HFF-Myc (cell line): Measurements from ENCODE around the gene ABCA4.

Source experiments
- DNase-seq: peaks from one replicate; pipeline ENCODE4 v3.0.0-alpha.2; 2011; ENCODE audit warnings: low read depth; ENCODE audit errors: extremely low read depth
- H3K4me3 ChIP-seq: replicated peaks from 2 replicates; pipeline ENCODE4 v1.5.1; 2011; ENCODE audit warnings: low read depth, mild to moderate bottlenecking, control low read depth, low read length
- TF ChIP-seq, protein P1 (sequence below): IDR thresholded peaks from 2 replicates; pipeline ENCODE4 v1.5.1; 2012; ENCODE audit warnings: mild to moderate bottlenecking, low read depth, low read length, control low read depth; ENCODE audit errors: missing control alignments

ABCA4 gene

DNA sequence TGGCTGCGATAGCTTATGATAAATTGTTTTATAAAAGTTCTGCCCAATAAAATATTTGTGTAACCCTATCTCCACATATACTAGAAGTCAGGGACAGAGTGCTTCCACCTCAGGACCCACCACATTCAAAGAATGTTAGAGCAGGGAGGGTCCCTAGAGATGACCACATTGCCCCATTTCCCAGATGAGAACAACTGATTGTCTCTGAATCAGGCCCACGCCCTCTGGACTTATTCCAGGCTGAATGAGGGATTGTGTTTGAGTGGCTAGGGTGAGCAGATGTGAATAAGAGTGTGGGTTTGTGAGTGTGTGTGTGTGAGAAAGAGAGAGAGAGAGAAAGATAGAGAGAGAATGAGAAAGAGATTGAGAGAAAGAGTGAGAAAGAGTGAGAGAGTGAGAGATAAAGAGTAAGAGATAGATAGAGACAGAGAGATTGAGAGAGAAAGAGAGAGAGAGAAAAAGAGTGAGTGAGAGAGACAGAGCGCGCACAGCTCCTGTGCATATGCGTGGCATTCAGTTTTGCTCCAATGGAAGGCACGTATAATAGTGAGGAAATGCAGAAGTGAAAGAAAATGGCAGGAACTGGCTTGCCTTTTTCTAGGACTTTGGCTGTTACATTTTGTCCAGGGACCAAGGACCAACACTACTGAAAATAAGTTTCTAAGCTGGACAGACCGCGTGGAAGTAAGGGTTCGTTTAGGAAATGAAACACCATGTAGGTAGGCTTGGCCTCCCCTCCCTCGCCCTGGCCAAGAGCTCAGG, 94.1 kb downstream of the ABCA4 start:
- DNase-seq, result no peak

DNA sequence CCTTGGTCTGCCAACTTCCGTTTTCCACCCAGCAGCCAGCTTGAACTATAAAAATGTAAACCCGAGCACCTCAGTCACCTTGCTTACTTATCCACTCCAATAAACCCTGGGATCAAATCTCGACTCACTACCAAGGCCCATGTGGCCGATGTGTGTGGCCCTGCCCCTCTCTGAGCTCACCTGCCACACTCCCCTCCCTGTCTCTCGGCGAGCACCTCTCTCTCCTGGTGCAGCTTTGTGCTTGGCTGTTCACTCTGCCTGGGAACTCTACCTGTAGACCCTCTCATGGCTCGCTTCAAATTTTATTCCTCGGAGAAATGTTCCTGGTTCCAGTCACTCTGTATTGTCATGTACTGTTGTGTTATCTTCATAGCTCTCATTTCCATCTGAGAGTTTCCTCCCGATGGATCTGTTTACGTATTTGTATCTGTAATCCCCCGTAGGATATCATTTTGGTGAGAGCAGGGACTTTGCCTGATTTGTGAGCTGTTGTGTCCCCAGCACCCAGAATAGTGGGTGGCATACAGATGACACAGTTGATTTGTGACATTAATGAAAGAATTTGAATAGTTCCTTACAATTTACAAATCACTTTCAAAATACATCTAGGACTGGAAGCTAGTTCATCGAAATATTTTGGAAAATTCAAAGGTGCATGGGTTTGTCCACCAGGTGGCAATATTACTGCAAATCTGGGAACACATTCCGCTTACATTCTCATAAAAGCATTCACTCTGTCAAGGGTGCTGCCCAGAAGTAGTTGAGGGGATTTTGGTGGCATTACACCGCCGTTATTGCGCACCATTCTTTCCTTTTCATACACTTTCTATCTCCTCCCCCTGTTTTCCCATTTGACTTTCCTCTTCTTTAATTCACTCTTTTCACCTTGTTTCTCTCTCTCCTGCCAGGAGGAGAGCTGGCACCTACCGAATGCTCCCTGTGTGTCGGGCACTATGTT, 95.3 kb downstream of the ABCA4 start:
- no peak overlapping the region for H3K4me3 ChIP-seq
- no peak for DNase-seq
- TF ChIP-seq, protein P1, sequence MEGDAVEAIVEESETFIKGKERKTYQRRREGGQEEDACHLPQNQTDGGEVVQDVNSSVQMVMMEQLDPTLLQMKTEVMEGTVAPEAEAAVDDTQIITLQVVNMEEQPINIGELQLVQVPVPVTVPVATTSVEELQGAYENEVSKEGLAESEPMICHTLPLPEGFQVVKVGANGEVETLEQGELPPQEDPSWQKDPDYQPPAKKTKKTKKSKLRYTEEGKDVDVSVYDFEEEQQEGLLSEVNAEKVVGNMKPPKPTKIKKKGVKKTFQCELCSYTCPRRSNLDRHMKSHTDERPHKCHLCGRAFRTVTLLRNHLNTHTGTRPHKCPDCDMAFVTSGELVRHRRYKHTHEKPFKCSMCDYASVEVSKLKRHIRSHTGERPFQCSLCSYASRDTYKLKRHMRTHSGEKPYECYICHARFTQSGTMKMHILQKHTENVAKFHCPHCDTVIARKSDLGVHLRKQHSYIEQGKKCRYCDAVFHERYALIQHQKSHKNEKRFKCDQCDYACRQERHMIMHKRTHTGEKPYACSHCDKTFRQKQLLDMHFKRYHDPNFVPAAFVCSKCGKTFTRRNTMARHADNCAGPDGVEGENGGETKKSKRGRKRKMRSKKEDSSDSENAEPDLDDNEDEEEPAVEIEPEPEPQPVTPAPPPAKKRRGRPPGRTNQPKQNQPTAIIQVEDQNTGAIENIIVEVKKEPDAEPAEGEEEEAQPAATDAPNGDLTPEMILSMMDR, result peak; percentile 64

More for the DNA sequence above, 94.1 kb downstream of the ABCA4 start:
- H3K4me3 ChIP-seq, result no peak overlapping the region
- TF ChIP-seq, protein P1, result no peak

DNA sequence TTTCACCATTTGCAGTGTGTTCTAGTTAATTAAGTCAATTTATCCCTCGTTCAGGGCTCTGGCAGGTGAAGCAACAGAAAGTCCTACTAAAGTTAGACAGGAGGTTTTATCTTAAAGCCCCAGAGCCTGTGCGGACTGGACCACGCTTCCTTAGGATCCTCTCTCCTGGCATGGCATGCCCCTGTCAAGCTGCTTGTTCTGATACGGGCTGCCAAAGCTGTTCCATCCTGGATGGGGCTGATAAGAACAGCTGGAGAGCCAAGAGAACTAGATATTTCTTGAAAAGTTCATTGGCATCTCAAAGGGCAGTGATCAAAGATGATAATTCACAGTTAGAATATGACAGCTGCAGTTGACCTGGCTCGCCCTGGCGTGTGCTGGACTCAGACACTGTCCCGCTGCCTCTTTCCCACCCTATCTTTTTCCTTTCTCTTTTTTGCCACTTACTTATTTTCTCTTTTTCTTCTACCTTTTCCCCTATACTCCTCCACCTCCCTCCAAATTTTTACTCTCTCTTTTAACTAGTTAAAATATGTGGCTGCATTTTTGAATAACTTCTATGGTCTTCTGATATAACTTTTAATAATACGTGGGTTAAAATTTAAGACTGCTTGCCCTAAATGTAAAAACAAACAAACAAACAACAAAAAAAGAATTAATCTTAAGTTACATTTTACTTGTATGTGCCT, 96.7 kb downstream of the ABCA4 start:
- TF ChIP-seq, protein P1, result no peak
- no peak overlapping the region for H3K4me3 ChIP-seq
- no peak for DNase-seq

DNA sequence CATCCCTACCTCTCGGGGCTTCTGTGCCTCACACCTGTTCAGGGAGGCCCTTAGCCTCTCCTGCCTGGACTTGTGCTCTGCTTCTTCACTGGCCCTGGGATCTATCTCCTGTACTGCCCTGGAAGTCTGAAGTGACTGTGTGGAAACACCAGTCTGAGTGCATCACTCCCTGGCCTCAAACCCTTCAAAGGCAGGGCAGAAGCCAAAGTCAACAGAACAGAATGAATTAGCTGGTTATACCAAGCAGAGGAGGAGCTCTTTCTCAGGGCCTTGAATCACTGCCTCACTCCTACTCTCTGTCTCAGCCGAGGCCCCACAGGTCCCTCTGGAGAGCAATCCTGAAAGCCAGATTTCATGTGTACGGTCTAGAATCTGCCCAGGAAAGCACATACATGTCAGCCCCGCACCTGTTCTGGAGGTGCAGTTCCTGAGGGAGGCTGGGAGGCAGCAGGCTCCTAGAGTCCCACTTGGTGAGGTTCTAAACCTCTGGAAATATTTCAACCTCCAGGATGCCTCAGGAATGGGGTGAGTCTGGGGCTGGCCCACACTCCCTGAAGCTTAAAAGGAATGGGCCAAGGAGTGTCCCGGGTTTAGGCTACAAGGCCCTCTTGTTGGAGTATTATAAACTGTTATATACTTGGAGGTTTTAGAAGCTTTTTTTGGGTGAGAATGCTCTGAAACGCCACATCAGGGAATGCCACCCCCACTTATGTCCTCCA, 98.3 kb downstream of the ABCA4 start:
- no peak overlapping the region for H3K4me3 ChIP-seq
- DNase-seq, result no peak
- TF ChIP-seq, protein P1, result no peak

DNA sequence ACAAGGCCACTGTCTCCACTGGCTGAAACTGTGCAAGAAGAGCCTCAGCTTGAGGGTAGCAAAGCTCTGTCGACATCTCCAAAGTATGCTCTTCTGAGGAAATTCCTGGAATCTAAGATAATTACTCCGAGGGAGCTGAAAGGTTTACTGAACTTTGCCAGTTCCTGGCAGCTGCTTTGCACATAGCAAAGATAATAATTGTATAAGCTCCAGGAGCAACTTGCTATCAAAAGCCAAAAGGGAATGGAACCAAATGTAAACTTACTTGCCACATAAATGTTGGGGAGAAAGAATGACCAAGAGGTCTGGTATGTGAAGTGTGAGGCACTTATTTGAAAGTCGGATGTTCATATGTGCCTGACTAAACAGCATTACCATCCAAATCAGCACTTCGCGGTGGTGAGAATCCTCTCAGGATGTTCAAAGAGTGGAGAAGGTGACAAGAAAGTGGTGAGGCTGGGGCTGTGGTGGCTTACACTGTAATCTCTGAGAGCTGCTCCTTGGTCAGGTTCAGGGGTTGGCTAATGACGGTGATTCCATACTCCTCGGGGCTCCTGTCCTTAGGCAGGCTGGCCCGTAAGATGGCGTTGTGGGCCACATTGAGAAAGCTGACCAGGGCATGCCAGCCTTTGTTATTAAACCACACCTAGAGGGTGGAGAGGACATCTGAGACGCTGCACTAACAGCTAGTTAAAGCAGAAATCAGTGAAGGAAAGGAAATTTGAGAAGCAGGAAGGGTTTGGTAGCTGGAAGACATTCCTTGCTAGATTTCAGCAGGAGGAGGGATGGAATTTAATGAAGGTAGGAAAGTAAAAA, 100.0 kb downstream of the ABCA4 start:
- H3K4me3 ChIP-seq, result no peak overlapping the region
- no peak for DNase-seq
- TF ChIP-seq, protein P1, result no peak
